HG02885 (cell line): ENCODE data around the gene ZNF839.

ENCODE experiments used
- ATAC-seq: cut with Tn5 transposase; IDR thresholded peaks from one replicate; pipeline ENCODE4 v1.9.1; 2021; ENCODE audit warnings: mild to moderate bottlenecking; ENCODE audit not compliant: unreplicated experiment, poor library complexity

Gene ZNF839

GRCh38 chr14:102370305-102370809 lies 50.8 kb downstream of the ZNF839 start:
- ATAC-seq, result no peak

GRCh38 chr14:102371361-102371760 lies 51.8 kb downstream of the ZNF839 start:
- no peak for ATAC-seq

- ATAC-seq, result no peak
These were observed 53.6 kb downstream of the ZNF839 start for GRCh38 chr14:102373110-102373509.

- ATAC-seq, result no peak
These were observed 54.7 kb downstream of the ZNF839 start for GRCh38 chr14:102374264-102374663.

GRCh38 chr14:102375119-102375518 lies 55.6 kb downstream of the ZNF839 start:
- no peak for ATAC-seq

- ATAC-seq, result no peak
These were observed 58.1 kb downstream of the ZNF839 start for GRCh38 chr14:102377696-102378095.

- ATAC-seq, result no peak
These were observed 59.3 kb downstream of the ZNF839 start for GRCh38 chr14:102378830-102379229.

GRCh38 chr14:102387086-102387485 lies 67.5 kb downstream of the ZNF839 start:
- no peak for ATAC-seq

- no peak for ATAC-seq
These were observed 69.7 kb downstream of the ZNF839 start for GRCh38 chr14:102389246-102389645.

GRCh38 chr14:102390064-102390855 lies 70.7 kb downstream of the ZNF839 start:
- ATAC-seq, result no peak
